ENCODE measurements around the gene EPDR1.
"Not testable (repeated sequence)": the region's sequence is repeated elsewhere in the genome, so short reads cannot be mapped to it uniquely, and the experiment has no call there.

Gene EPDR1

DNA sequence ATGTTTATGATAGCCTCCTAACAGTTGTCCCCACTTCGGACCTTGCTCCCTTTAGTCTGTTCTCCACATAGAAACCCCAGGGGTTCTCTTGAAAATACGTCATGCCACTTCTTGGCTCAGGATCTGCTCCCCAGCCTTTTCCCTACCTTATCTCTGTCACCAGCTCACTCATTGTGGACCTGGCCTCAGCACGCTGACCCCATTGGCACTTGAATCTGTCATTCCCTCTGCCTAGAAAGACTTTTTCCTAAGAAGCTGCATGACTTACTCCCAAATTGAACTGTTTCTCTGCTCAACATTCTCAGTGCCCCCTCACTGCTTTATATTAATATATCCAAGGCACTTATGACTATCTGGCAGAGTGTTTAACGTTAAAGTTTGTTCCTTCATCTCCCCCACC is 8.4 kb downstream of the EPDR1 start:
- no peak for DNase-seq (ENCODE audit: low spot score)

DNA sequence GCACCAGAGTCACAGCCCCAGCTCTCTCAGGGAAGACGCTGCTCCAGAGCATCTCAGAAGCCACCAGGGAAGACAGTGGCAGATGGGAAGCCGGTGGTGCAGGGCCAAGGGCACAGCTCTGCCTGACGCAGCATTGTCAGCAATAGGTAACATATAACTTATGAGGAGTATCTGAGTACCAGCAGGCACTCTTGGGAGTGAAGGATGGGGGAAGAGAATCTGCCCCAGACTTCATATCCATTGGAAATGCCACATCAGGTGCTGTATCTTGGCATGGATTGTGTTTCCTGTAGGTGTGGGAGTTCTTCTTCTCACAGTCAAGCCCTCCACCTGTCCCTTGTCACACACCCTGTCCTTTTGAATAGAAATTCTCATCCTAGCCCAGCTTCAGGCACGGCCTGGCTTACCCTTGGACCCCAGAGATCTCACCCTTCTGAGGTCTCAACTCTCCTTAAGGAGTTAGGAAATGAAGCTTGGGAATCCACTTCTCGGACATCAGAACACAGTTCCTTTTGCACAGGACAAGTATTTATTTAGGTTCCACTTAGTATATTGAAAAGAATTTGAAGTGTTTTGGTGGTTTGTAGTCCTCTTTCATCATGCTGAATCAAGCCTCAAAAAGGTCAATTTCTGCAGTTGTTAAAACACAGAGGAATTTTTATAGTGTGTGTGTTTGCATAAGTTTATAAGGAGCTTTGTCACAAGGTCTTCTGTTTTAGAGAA is 9.9 kb downstream of the EPDR1 start:
- peak; percentile 16 for DNase-seq (ENCODE audit: low spot score)

DNA sequence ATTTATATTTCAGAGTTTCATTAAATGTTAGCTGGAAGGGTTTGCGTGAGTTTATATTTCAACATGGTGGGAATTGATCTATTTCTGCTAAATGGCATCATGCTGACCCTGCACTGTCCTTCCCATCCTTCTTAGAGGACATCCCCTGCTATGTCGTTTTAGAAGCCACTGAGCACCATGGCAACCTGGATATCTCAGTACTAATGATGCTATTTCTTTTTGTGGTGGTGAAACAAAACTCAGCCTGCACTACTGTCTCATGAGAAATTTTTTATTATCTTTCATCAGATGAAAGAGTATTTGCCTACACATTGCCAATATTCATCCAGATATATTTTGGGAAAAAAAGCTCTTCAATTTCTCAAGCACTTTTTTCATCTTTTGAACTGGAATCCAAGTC is 12.1 kb downstream of the EPDR1 start:
- DNase-seq (ENCODE audit: low spot score) = no peak

DNA sequence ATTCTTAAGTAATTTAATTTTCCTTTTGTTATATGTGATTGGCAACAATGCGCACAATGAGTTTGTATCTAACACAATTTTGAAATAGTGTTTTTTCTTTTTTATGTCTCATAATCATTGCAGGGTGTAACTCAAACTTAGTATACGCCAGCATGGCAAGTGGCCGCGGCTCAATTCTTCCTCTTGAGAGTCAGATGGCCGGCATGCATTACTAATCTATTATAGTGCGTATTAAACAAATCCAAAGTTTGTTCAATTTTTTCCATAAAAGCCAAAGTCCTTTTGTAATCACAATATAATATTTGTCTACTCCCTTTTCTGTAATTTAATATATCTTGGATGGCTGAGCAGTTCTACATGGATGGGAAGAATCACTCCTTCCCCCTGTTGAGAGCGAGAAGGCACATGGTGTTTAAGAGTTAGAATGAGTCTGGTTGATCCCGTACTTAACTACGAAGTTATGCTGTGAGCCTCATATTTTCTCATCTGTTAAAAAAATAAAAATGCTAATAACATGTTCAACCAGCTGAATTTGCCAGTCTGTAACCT is 12.7 kb downstream of the EPDR1 start:
- no peak for DNase-seq (ENCODE audit: low spot score)

DNA sequence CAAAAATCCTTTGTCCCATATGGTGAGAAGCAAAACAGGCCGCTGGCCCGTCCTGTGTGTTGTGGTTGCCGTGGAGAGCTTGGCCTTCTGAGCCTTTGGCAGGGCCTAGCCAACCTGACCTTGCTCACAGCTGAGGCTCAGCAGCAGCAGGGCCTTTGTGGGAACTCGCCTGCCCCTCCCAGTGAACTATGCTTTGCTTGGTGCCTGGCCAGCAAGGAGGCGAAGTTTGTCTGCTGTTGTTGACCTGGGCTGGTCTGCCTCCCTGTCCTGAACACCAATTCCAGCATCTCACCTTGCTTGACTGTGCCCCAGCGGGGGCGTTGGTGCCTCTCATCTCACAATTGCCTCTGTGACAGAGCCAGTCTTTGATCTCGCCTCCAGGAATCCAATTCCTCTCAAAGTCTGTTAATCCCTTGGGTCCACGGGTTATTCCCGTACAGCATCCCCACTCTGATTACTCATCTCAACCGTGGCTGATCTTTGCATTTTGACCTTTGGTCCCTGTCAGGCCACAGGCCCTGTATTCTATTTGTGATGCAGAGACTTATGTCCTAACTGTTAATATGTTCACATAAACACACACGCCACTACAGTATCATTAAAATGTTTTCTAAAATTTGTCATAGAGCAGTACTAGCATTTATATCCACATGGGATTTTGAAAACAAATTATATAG is 22.6 kb downstream of the EPDR1 start:
- DNase-seq (ENCODE audit: low spot score) = no peak

DNA sequence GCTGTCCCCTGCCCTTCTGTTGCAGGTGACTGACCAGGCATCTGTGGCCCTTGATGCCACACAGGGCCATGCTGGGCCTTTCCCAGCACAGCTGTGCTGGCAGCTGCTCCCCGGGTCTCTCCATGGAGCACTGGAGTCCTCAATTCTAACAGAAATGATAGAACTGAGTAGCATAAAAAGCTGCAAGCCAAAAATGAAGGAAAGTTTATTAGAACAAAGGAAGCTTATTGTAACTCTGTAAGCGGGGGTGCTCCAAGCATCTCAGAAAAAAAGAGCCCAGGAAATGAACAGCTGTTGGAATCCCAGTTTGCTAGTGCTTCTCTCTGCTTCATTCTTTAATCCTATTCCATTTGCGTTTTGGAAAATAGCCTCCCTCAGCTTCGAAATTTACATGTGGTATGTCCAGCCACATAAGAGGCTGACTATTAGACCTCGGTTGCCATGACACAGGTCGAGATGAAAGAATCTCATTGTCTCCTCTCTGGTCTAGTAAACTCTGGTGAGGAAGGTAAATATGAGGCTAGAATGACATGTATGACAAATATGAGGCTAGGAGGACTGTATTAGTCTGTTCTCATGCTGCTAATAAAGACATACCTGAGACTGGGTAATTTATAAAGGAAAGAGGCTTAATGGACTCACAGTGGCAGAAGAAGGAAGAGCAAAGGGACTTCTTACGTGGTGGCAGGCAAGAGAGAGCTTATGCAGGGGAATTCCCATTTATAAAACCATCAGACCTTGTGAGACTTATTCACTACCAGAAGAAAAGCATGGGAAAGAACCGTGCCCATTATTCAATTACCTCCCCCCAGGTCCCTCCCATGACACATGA is 23.7 kb downstream of the EPDR1 start:
- DNase-seq (ENCODE audit: low spot score) = no peak

DNA sequence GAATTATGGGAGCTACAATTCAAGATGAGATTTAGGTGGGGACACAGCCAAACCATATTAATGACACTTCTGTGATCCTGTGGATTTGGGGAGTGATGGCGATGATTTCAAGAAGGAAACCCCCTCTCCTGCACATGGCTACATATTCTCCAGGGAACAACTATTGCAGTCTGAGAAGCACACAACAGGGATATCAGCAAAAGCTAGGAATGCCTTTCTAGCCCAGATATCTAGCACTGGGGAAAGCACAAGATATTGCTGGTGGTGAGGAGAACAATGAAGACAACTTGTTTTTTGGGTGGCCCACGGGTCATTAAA is 24.3 kb downstream of the EPDR1 start:
- DNase-seq (ENCODE audit: low spot score) = no peak

DNA sequence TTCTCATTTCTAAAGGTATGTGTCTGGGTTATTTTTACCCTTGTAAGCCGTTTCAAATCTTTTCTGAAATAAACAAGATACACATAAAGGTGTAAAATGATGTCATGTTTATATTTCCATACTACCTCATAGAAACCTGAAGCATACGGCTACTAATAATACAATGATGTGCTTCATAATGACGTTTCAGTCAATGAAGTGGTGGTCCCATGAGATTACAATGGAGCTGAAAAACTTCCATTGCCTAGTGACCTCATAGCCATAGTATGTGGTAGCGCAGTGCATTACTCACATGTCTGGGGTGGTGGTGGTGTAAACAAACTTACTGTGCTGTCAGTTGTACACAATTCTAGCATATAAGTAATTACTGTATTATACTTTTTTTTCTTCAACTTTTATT is 24.9 kb downstream of the EPDR1 start:
- DNase-seq (ENCODE audit: low spot score) = no peak

DNA sequence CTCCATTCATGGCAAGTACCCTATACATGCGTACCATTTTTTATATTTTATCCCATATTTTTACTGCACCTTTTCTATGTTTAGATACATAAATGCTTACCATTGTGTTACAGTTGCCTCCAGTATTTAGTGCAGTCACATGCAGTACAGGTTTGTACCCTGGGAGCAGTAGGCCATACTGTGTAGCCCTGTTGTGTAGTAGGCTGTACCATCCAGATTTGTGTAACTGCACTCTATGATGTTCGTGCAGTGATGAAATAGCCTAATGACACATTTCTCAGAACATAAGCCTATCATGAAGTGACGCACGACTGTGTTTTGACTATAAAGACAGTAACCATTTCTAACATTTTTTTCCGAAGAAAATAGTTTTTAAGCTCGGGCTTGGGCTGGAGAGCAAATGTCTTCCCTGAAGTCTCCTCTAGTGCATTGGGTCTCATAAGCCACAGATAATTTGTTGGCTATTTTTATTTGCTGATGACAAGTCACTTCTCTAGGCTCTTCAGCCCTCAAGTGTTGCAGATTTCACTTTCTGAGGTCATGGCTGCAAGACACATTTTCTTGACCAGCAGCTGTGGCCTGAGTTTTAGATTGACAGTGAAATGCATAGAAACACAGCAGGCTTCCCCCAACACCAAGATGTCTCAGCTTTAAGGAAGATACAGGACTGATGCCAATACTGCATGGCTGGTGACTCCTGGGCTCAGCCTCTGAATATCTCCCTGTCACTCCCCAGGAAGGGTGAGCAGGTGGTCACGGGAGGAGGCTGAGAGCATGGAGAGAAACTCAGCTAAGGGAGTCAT is 26.9 kb downstream of the EPDR1 start:
- DNase-seq (ENCODE audit: low spot score) = no peak

DNA sequence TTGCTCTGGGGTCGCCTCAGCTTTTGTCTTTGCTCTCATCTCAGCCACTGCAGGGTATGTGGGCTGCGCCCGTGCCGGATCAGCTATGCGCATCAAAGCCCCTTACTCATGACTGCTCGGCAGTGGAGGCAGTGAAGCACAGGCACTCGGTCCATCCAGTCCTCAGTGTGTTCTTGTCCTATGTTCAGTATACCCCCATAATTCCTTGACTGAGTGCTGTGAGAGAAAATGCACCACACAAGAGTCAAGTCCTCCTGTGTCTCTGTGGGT is 27.4 kb downstream of the EPDR1 start:
- DNase-seq (ENCODE audit: low spot score) = no peak

DNA sequence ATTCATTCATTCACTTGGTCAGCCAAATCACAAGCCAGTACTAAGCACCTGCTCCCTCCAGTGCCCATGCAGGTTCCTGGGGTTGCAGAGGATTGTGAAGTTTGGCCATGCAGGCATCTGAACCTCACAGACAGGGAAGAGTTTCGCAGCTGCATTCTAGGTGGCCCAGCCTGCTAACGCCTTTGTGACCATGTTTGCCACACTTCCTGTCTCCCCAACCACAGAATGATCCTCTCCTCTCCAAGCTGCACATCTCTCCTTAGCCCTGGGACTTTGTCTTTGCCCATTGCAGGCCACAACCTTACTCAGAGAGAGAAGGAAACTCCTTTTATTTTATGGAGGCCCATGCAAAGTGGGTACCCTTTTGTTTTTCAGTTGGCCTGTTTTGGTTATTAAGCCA is 31.8 kb downstream of the EPDR1 start:
- DNase-seq (ENCODE audit: low spot score) = no peak

DNA sequence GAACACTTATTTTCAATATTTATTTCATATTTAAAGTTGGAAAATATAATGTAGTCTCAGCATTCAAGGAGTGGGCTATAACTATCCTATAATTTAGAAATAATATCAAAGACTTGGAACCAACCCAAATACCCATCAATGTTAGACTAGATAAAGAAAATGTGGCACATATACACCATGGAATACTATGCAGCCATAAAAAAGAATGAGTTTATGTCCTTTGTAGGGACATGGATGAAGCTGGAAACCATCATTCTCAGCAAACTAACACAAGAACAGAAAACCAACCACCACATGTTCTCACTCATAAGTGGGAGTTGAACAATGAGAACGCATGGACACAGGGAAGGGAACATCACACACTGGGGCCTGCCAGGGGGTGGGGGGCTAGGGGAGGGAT is 33.8 kb downstream of the EPDR1 start:
- DNase-seq (ENCODE audit: low spot score) = not testable (repeated sequence)

DNA sequence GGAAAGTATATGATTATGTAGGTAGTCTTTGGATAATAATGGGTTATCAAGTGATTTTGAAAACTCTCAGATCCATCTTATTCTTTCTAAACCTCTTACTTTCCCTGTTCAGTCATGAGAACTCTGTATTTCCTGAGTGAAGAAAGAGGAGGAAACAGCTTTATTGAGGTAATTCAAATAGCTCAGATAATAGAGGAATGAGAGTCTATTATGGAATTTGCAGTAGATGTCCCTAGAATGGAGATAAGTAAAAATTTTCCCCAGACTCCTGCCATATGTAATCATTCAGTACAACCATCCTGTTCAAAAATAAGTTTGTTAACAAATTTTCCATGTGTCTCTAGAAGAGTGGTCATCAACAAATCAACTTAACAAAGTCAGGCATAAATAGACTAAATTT is 36.4 kb downstream of the EPDR1 start:
- DNase-seq (ENCODE audit: low spot score) = no peak

DNA sequence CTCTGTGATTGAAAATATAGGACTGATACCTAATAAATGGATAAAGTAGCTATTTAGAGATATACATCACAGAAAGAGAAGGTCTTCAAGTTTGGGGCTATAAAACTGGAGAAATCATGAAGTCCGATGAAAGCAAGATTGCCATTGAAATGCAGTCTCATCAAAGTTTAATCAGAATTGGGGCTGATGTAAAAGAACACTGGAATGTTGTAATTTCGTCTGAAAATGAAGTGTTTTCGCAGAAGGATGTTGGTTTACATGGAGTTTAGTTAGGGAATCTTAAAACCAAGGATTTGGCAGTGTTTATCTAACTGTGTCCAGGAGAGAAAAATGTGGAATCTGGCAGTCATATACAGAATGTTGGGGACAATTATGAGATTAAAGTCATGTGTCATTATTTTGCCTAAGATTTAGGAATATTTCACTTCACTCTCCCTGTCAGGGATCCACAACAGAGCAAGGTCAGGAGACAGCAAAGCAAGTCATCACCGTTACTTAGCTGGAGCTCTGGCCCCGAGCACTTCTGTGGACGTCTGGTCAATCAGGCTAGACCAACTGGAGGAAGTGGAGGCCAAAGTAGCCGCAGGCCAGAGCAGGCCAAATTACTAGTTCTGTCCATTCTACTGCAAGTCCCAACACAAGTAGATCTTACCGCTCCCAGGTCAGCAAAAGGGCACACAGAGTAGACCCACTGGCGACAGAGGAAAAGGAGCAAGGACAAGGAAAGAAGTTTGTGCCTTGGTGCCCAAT is 37.0 kb downstream of the EPDR1 start:
- no peak for DNase-seq (ENCODE audit: low spot score)

DNA sequence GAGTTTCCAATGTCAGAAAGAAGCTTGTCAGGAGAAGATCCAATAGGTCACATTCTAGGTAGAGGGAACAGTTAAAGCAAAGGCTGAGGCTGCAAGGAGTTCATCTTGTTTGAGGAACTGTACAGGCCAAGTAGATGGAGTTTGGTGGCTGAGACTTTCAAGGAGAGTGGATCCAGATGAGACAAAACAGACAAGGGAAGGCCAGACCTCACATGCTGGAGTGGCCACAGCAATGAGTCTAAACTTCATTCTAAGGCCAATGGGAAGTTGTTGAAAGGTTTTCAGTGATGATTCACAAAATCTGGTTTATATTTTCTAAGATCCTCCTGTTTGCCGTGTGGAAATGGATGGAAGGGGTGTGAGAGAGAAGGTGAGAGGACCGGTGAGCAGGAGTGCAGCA is 40.0 kb downstream of the EPDR1 start:
- no peak for DNase-seq (ENCODE audit: low spot score)

DNA sequence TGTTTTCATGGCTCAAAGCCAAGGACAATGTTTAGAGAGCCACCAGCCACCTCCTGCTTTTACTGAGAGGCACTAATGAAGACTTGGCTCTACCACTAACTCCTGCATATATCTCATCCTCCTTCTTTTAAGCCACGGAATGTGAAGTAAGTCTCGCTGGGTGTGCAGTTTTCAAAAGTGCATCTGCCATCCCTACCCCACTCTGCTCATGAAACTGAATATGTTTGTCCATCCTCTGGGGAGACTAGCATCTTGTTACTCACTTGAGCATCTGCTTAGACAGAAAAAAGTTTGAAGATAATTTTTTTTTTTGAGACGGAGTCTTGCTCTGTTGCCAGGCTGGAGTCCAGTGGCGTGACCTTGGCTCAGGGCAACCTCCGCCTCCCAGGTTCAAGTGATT is 40.8 kb downstream of the EPDR1 start:
- DNase-seq (ENCODE audit: low spot score) = no peak

DNA sequence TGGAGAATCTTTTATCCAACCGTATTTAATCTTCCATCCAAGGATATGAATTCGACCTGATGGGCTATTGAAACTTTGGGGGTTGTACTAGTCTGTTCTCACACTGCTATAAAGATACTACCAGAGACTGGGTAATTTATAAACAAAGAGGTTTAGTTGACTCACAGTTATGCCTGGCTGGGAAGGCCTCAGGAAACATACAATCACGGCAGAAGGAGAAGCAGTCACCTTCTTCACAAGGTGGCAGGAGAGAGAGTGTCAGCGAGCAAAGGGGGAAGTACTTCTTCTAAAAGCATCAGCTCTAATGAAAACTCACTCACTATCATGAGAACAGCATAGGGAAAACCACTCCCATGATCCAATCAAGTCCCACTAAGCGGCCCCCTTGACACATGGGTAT is 43.8 kb downstream of the EPDR1 start:
- no peak for DNase-seq (ENCODE audit: low spot score)

DNA sequence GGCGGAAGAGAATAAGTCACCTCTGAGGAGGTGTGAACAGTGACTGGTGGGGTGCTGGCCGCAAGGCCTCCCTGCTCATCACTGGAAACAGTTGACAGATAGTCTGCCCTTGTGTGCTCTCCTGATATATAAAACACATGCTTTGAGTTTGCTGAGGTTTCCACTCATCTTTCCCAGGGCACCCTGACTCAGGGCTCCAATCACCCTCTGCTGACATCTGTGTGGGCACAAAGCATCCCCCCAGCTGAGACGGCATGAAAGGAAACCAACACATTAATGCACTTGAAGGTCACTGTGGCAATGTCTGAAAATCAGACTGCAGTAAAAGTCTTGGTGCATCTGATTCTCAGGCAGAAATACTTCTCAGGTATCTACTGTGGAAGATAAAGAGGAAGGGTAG is 49.8 kb downstream of the EPDR1 start:
- DNase-seq (ENCODE audit: low spot score) = no peak

DNA sequence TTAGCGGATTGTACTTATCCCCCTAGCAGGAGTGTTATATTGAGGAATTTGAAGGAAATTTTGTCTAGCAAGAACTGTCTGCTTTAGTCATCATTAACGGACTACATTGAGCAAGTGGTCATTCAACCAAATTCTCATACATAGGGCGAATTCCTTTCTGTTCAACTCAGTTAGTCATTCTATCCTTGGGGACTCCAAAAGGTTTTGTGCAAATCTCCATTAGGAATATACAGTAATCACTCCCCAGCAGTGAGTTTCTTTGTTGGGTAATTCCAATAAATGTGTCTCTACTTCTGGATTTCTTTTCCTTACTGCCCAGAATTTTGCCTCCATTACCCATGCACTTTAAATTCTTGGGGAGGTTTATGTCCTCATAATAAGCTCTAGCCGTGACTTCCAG is 51.1 kb downstream of the EPDR1 start:
- DNase-seq (ENCODE audit: low spot score) = no peak

DNA sequence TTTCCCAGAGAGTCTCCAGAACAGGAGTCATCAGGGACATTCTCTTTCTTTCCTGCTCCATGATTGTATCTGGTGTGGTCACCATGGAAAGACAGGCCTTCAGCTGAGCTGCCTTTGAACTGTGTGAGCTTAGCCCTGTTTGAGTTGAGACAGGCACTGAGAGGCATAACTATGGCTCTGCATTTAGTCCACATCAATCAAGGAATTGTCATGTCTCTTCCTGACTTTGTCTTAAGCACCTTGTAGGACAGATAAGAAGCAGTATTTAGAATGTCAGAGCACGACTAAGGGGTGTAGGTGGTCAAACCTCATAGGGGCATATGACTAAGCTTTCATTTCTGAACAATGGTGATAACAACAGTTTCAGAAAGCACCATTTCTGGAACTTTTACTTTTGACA is 53.5 kb downstream of the EPDR1 start:
- no peak for DNase-seq (ENCODE audit: low spot score)

DNA sequence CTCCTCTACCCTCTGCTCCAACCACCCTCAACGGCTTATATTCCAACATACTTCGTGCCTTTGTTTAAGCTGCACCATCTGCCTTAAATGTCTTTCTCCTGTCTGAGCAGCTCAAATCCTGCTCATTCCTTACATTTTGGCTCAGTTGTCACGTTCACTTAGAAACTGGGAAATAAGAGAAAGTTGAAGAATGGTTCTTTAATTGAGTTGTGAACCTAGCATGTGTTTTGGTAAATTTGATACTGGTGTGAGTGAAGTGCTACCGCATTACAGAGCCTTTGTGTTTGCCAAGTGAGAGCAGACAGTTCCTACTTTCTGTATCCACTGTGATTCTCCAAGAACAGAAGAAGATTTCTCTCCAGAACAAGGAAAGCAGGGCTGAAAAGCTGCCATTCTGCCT is 54.3 kb downstream of the EPDR1 start:
- DNase-seq (ENCODE audit: low spot score) = no peak

DNA sequence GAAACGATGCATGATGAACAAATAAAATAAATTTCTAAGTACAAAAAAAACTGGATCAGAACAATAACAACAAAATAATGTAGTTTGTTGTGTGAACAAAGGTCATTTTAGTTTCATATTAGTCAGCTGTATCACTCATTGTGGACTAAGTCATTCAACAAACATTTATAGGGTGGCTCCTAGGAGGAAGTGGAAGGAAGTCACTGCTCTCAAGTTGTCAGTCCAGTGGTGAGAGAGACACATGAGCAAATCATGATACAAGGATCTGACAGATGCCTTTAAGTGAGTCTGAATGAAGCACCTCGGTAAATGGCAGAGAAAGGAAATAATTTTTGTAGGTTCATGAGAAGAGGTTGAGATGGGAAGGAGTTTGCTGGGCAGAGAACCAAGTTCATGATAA is 56.8 kb downstream of the EPDR1 start:
- no peak for DNase-seq (ENCODE audit: low spot score)
